Keratinocyte (primary cell): ENCODE results near the gene ROR1. TPM values are rescaled to one million over a fixed set of nuclear protein-coding genes. Genes with fewer than 3 reads are reported as not detected.
A peak's percentile ranks its signal among the peaks of the same experiment; 100 is the strongest.

Source experiments
- DNase-seq: peaks from one replicate; pipeline ENCODE4 v3.0.0-alpha.2; 2011; ENCODE audit warnings: low read depth, missing footprints, low spot score
- FAIRE-seq: peaks from 2 replicates; lab custom pipeline; 2011; peaks lifted over from hg19 to GRCh38; lab: Jason Lieb, UNC
- H2AFZ ChIP-seq: 2 replicates; pipeline ENCODE4 v1.6.0; 2012; ENCODE audit warnings: low read length, control low read depth, inconsistent platforms; ENCODE audit not compliant: control insufficient read depth
- H3K27ac ChIP-seq: 2 replicates; pipeline ENCODE4 v1.5.1; 2011; ENCODE audit warnings: low read length; ENCODE audit not compliant: control insufficient read depth, insufficient read depth
- H3K27me3 ChIP-seq: 3 replicates; pipeline ENCODE4 v1.6.0; 2011; ENCODE audit warnings: low read length; ENCODE audit not compliant: control insufficient read depth, insufficient read depth; ENCODE audit errors: extremely low read depth
- H3K36me3 ChIP-seq, 2 experiments: 2 replicates in 1 of 2; 3 replicates in 1 of 2; pipeline ENCODE4 v1.5.1; 2011; ENCODE audit warnings: low read length in 2 of 2, mild to moderate bottlenecking in 1 of 2; ENCODE audit not compliant: control insufficient read depth in 2 of 2, insufficient read depth in 2 of 2; ENCODE audit errors: extremely low read depth in 1 of 2
- H3K4me1 ChIP-seq: 3 replicates; pipeline ENCODE4 v1.5.1; 2011; ENCODE audit warnings: low read length; ENCODE audit not compliant: control insufficient read depth, insufficient read depth; ENCODE audit errors: extremely low read depth
- H3K4me2 ChIP-seq: 3 replicates; pipeline ENCODE4 v1.6.0; 2011; ENCODE audit warnings: low read depth, low read length; ENCODE audit not compliant: control insufficient read depth, insufficient read depth; ENCODE audit errors: extremely low read depth
- H3K4me3 ChIP-seq, 3 experiments: fragments of 200-600 bp in 1 of 3; sonication (generic) in 1 of 3; 2 replicates in 2 of 3; 3 replicates in 1 of 3; pipeline ENCODE4 v1.5.1; 2011 to 2016; ENCODE audit warnings: low read length in 3 of 3, mild to moderate bottlenecking in 3 of 3, control low read depth in 2 of 3, inconsistent platforms in 1 of 3, low read depth in 1 of 3, mixed read lengths in 1 of 3, mixed run types in 1 of 3, moderate library complexity in 1 of 3; ENCODE audit not compliant: control insufficient read depth in 2 of 3, insufficient read depth in 2 of 3; ENCODE audit errors: extremely low read depth in 1 of 3
- H3K79me2 ChIP-seq: 2 replicates; pipeline ENCODE4 v1.6.0; 2012; ENCODE audit warnings: low read length; ENCODE audit not compliant: control insufficient read depth, insufficient read depth
- H3K9ac ChIP-seq: 3 replicates; pipeline ENCODE4 v1.6.0; 2011; ENCODE audit warnings: low read length; ENCODE audit not compliant: control insufficient read depth, insufficient read depth; ENCODE audit errors: extremely low read depth
- H3K9me1 ChIP-seq: 3 replicates; pipeline ENCODE4 v1.6.0; 2011; ENCODE audit warnings: low read length; ENCODE audit not compliant: control insufficient read depth, insufficient read depth; ENCODE audit errors: extremely low read depth
- H3K9me3 ChIP-seq: 2 replicates; pipeline ENCODE4 v1.5.1; 2012; ENCODE audit warnings: low read depth, low read length; ENCODE audit not compliant: control insufficient read depth
- H4K20me1 ChIP-seq: 3 replicates; pipeline ENCODE4 v1.6.0; 2011; ENCODE audit warnings: low read length; ENCODE audit not compliant: control insufficient read depth, insufficient read depth; ENCODE audit errors: extremely low read depth
- CTCF ChIP-seq, 3 experiments: IDR thresholded peaks in 1 of 3; conservative IDR thresholded peaks in 1 of 3; optimal IDR thresholded peaks in 1 of 3; 2 replicates in 2 of 3; 3 replicates in 1 of 3; pipeline versions ENCODE3 to v1.5.1; 2011; ENCODE audit warnings: low read length in 3 of 3, mild to moderate bottlenecking in 3 of 3, moderate library complexity in 2 of 3, control low read depth in 1 of 3, inconsistent platforms in 1 of 3; ENCODE audit not compliant: insufficient read depth in 2 of 3; ENCODE audit errors: extremely low read depth in 1 of 3
- EZH2 ChIP-seq: IDR thresholded peaks from one replicate; pipeline ENCODE4 v1.6.1; 2012; ENCODE audit warnings: inconsistent platforms, mild to moderate bottlenecking, low read length, moderate library complexity
- dilution Hi-C: fragments of 300-500 bp; cut with MboI; formaldehyde crosslinking; loops from one replicate; pipeline ENCODE4 v1.7.0; 2020; ENCODE audit warnings: low sequenced_read_pairs; ENCODE audit not compliant: extremely low pct_ligation_motif_present
- polyA plus RNA-seq, 5 experiments: library from polyadenylated mRNA; depleted of rRNA in 3 of 5; stranded (reverse) in 3 of 5; stranded (forward) in 1 of 5; unstranded in 1 of 5; fragments of >200 nt; gene quantifications; 1 replicate in 1 of 5; 2 replicates in 3 of 5; 3 replicates in 1 of 5; pipeline versions ENCODE4 v1.2.1 to v1.2.3, GENCODE V29; 2011 to 2012; ENCODE audit warnings: missing spikeins in 2 of 5, low read depth in 1 of 5, low replicate concordance in 1 of 5

The ROR1 gene
- polyA plus RNA-seq, 1 donor (not counting 4 experiments of a cell fraction or from before 2014, with no cell fraction given), result 9.2 TPM

- TF ChIP-seq EZH2 (no peak), CTCF (optimal IDR thresholded peaks at IDR 0.05 in 1 of 3, IDR thresholded peaks at IDR 0.05 in 1 of 3, conservative IDR thresholded peaks at IDR 0.05 in 1 of 3; ENCODE audit: extremely low read depth in 1 of 3, insufficient read depth in 2 of 3, low read length in 3 of 3) (no peak)
- no peak overlapping the region for H2AFZ ChIP-seq
- H3K36me3 ChIP-seq, result no peaks in the 10 kb centered on the region
- peak overlapping the region; percentile 6 for H3K27ac ChIP-seq
- H3K4me3 ChIP-seq, result no peak overlapping the region
- FAIRE-seq, result peak; percentile 91
- H4K20me1 ChIP-seq, result no peaks in the 10 kb centered on the region
- DNase-seq, result no peak
- peaks cover 13% of the 10 kb centered on the region for H3K4me1 ChIP-seq
- no peak overlapping the region for H3K9ac ChIP-seq
- no peaks in the 10 kb centered on the region for H3K9me3 ChIP-seq
- dilution Hi-C loops, result no loop called here
- H3K4me2 ChIP-seq, result peak overlapping the region; percentile 52
- H3K79me2 ChIP-seq, result no peaks in the 10 kb centered on the region
- H3K27me3 ChIP-seq, result no peaks in the 10 kb centered on the region
- no peaks in the 10 kb centered on the region for H3K9me1 ChIP-seq
These were observed 53.8 kb downstream of the ROR1 start for GRCh38 chr1:63827411-63828321.

GRCh38 chr1:63828322-63829044 is 54.7 kb downstream of the ROR1 start:
- Histone ChIP-seq H3K79me2 (no peaks in the 10 kb centered on the region), H4K20me1 (no peaks in the 10 kb centered on the region), H3K27ac (no peak overlapping the region), H3K9me1 (no peaks in the 10 kb centered on the region), H3K9me3 (no peaks in the 10 kb centered on the region), H2AFZ (no peak overlapping the region), H3K4me1 (peaks cover 13% of the 10 kb centered on the region), H3K4me2 (no peak overlapping the region), H3K27me3 (no peaks in the 10 kb centered on the region), H3K4me3 (no peak overlapping the region), H3K36me3 (no peaks in the 10 kb centered on the region), H3K9ac (no peak overlapping the region)
- TF ChIP-seq EZH2 (no peak), CTCF (optimal IDR thresholded peaks at IDR 0.05 in 1 of 3, IDR thresholded peaks at IDR 0.05 in 1 of 3, conservative IDR thresholded peaks at IDR 0.05 in 1 of 3; ENCODE audit: extremely low read depth in 1 of 3, insufficient read depth in 2 of 3, low read length in 3 of 3) (no peak)
- DNase-seq, result no peak
- FAIRE-seq, result no peak
- dilution Hi-C loops, result no loop called here
